ENCODE measurements around the gene MCC.

The MCC gene

GRCh38 chr5:113029614-113030013, 458.6 kb downstream of the MCC start:
- DNase-seq (ENCODE audit: low spot score): no peak

- DNase-seq (ENCODE audit: low spot score): no peak
Measured at GRCh38 chr5:113027431-113027830, 460.8 kb downstream of the MCC start.

DNA sequence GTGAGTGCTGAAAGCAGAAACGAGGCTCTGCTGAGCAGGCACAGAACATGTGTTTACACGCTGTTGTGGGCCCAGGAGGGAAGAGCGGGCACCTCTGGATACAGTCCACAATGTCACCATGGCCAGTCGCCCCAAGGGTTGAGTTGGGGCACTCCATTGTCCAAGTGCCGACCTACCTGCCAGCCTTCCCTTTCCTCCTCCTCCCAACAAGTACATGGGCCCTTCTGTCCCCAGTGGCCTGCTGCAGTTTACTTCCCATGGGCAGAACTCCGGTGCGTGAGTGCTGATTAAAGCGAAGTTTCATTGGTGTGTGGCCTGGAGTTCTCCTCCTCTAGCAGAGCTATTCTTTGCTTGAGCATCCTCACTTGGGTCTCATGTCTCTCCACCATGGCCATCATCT, 461.2 kb downstream of the MCC start:
- DNase-seq (ENCODE audit: low spot score): no peak

GRCh38 chr5:113026211-113026610, 462.0 kb downstream of the MCC start:
- DNase-seq (ENCODE audit: low spot score): no peak

DNA sequence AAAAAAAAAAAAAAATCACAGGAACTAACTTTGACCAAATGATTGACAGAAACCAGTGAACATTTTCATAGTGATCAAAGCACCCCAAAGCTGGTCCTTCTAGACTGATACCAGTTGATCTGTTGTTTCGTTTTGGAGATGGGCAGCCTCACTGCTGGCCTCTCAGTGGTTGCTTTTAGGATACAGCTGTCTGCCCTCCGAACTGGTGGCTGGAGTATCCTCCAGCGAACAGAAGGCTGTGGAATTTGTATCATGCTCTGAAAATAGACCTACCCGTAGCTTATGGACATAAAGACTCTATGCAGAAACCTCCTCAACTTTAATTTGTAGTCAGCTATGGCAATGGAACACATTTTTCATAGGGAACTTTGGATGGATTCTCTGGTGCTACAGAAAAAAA, 462.7 kb downstream of the MCC start:
- no peak for DNase-seq (ENCODE audit: low spot score)

GRCh38 chr5:113024076-113024697, 464.1 kb downstream of the MCC start:
- DNase-seq (ENCODE audit: low spot score): no peak

- DNase-seq (ENCODE audit: low spot score): no peak
Measured at GRCh38 chr5:113022661-113023060, 465.6 kb downstream of the MCC start.

DNA sequence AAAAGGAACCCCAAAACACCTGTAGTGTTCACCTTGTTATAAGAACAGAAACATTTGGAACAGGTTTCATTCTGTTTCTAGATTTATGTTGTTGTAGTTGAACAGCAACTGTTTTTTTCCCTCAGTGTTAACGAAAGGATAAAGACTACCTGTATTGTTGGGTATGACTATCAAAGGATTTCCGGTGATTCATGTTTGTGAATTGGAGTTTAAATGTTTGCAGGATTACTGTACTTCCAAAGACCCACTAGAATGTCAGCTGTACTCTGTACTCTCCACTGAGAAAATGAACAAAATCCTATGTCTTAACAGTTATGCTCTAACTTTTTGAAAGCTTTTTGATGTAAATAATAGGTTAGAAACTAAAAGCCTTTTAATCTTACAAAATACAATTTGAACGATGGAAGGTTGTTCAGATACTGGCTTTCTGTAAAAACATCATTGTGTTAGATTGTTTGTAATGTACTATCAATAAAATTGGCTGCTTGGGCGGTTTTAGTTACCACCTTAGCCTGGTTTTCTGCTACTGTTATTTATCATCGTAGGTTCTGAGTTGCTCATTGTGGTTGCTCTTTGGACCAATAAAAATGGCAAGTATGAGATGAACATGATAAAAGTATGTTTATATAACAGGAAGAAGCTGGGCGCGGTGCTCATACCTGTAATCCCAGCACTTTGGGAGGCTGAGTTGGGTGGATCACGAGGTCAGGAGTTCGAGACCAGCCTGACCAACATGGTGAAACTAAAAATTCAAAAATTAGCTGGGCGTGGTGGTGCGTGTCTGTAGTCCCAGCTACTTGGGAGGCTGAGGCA, 467.6 kb downstream of the MCC start:
- DNase-seq (ENCODE audit: low spot score): no peak

GRCh38 chr5:113017881-113018635, 470.2 kb downstream of the MCC start:
- no peak for DNase-seq (ENCODE audit: low spot score)

- no peak for DNase-seq (ENCODE audit: low spot score)
Measured at GRCh38 chr5:113005454-113005853, 482.8 kb downstream of the MCC start.

DNA sequence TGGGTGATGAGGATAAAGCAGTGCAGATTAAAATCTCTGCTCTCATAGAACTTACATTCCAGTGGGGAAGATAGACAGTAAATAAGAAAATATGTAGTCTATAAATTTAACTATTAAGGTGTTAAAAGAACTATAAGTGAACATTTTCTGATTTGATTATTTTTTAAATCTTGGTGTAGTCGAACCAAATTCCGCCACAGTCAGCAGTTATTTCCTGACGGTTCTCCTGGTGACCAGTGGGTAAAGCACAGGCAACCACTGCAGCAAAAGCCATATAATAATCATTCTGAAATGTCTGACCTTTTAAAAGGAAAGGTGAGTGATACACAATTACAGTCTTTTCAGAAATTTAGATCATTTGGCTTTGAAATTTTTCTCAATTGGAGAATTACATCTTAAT, 484.5 kb downstream of the MCC start:
- no peak for DNase-seq (ENCODE audit: low spot score)

GRCh38 chr5:113002423-113002822, 485.8 kb downstream of the MCC start:
- DNase-seq (ENCODE audit: low spot score): no peak

DNA sequence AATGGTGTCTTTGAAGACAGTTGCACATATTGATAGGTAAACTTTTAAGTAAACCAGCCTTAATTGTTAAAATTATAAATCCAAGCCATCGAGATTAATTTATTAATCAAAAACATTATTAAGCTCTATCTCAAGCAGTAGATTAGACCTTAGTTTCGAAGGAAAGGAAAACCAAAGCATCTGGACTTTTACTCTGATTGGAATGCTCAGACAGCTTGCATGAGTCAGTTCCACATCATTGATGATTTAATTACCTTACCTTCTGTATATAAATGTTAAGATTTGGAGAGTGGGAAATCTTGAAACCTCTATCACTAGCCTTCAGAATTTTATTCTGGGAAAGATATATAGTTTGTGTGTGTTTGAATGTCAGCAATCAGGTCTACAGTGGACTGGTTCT, 487.8 kb downstream of the MCC start:
- DNase-seq (ENCODE audit: low spot score): no peak

GRCh38 chr5:112998296-112998695, 490.0 kb downstream of the MCC start:
- no peak for DNase-seq (ENCODE audit: low spot score)

DNA sequence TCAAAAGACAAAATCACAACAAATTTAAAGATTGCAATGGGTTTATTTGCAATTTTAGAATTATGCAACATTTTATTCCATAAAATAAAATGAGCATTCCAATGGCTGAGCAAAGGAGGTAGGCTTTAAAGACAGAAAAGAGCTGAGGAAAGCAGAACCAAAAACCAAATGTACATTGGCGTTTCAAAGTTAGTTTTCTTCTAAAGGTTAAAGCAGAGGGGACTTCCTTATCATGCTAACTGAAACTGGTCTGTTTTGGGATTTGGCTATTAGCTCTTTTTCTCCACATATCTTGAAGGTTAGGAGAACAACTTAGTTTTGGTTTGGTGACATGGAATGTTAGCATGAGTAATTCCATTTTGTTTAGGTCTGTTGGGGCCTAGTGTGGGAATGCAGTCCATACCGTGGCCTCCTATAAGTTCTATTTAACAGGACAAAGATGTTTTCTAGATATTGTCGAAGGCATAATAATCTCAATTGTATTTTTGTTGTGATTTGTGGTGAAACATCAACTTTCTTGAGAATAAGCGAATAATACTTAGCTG, 491.4 kb downstream of the MCC start:
- DNase-seq (ENCODE audit: low spot score): no peak

- peak; percentile 80 for DNase-seq (ENCODE audit: low spot score)
Measured at GRCh38 chr5:112995764-112996618, 492.3 kb downstream of the MCC start.

- no peak for DNase-seq (ENCODE audit: low spot score)
Measured at GRCh38 chr5:112986224-112986623, 502.0 kb downstream of the MCC start.

DNA sequence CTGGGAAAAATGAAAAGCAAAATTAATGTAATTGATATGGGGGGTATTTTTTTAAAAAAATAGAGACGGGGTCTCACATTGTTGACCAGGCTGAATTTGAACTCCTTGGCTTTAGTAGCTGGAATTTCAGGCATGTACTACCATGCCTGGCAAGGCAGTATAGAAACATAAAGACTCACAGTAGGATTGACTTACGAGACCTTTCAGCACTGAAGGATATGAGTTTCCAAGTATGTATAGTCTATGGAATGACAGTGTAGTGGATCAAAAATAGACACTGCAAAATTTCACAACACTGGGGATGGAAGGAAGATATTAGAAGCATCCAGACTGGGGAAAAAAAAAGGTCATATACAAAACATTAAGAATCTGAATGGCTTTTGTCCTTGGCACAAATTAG, 504.9 kb downstream of the MCC start:
- no peak for DNase-seq (ENCODE audit: low spot score)

- DNase-seq (ENCODE audit: low spot score): peak; percentile 36
Measured at GRCh38 chr5:112979723-112980122, 508.5 kb downstream of the MCC start.

- DNase-seq (ENCODE audit: low spot score): peak; percentile 38
Measured at GRCh38 chr5:112978836-112979235, 509.4 kb downstream of the MCC start.

DNA sequence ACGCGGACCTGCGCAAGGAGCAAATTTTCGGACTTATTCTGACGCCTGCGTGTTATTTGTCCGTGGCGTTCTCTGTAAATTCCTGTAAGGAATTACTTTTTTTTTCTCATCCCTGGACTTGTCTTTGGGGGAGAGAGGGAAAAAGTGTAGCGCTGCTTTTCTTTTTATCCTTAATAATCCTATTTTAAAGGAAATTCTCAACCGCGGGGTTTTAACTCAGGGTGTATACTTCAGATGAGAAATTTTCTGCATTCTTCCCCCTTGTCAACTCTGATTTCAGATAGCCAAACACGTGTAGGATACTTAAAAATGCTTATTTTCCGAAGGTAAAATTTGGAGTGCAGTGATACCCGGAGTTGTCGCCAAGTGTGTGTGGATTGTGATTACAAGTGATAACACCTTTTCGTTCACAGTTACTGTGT, 510.8 kb downstream of the MCC start:
- peak; percentile 60 for DNase-seq (ENCODE audit: low spot score)

Measured in hematopoietic multipotent progenitor cell treated with erythropoietin and hydrocortisone succinate and interleukin-3 and kit ligand, for 17 days (in vitro differentiated cells).